ENCODE results near the gene KIRREL3.

The KIRREL3 gene

DNA sequence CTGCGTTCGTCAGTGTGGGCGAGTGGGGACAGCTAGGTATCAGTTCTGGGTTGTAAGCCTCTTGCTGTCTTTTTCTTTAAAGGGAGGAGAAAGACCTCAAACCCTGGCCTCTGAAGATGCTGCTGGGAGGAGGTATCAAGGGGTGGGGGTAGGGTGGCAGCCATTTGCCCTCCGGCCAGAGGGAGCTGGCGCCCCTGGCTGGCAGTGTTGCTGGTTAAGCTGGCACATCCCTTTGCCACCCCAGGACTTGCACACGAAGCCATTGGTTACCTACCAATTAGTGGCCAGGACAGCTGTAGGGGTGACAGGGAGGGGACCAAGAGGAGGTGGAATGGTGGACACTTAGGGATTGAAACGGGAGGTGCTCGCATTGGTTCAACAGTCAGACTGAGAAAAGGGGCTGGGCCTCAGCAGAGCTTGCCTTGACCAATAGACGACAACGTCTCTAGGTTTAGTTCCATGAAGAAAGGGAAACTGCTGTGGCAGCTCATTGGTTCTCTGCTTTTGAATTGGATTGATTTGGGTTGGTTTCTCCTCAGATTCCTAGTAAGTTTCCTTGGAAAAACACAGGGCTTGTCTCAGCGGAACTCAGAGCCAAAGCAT is 567.2 kb downstream of the KIRREL3 start:
- Histone ChIP-seq H3K4me3 (ENCODE audit: low read length) (no peak overlapping the region), H3K9ac (ENCODE audit: low read length) (no peak overlapping the region), H3K27me3 (ENCODE audit: control insufficient read depth, insufficient read depth, low read length) (no peaks in the 10 kb centered on the region), H3K36me3 (ENCODE audit: control insufficient read depth, low read depth, low read length) (no peaks in the 10 kb centered on the region), H3K4me1 (ENCODE audit: control insufficient read depth, low read depth, low read length) (peaks cover 9% of the 10 kb centered on the region), H3K9me3 (ENCODE audit: control insufficient read depth, low read depth, low read length) (no peaks in the 10 kb centered on the region), H3K27ac (ENCODE audit: low read length) (no peak overlapping the region)

DNA sequence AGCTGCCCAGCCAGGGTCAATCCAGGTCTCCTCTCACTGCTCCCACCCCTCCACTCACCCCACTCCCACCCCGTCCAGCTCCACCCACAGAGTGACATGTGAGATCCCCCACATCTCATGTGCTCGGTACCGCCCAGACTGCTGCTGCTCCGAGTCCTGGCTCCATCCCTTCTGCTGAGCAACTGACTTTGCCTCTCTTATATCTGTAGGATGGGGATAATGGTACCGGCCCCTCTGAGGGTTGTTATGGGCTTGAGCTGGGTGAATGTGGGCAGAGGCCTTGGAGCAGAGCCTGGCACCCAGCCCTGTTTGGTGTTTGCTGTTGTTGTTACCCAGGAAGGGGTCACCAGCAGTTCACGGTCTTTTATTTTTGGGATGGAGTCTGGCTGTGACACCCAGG is 568.0 kb downstream of the KIRREL3 start:
- Histone ChIP-seq H3K36me3 (ENCODE audit: control insufficient read depth, low read depth, low read length) (no peaks in the 10 kb centered on the region), H3K4me1 (ENCODE audit: control insufficient read depth, low read depth, low read length) (peaks cover 9% of the 10 kb centered on the region), H3K27me3 (ENCODE audit: control insufficient read depth, insufficient read depth, low read length) (no peaks in the 10 kb centered on the region), H3K27ac (ENCODE audit: low read length) (no peak overlapping the region), H3K4me3 (ENCODE audit: low read length) (no peak overlapping the region), H3K9ac (ENCODE audit: low read length) (no peak overlapping the region), H3K9me3 (ENCODE audit: control insufficient read depth, low read depth, low read length) (no peaks in the 10 kb centered on the region)

DNA sequence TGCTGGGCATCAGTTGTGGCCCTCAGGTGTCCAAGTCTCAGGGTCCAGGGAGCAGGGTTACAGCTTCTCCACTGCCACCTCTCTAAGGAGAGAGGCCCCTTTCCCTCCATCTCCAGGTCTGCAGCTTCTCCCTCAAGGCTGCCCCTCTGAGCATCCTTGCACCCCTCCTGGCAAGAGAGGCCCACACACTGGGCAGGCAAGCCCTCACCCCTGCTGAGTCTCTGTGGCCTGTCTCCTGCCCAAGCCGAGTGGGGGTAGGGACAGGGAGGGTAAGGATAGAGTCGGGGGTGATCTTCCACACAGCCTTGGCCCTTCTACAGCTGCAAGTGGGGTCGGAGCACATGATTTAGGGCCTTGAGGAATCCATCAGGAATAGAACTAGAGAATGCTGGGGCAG is 568.5 kb downstream of the KIRREL3 start:
- no peak overlapping the region for H3K9ac ChIP-seq (ENCODE audit: low read length)
- H3K4me1 ChIP-seq (ENCODE audit: control insufficient read depth, low read depth, low read length), result peaks cover 9% of the 10 kb centered on the region
- H3K27me3 ChIP-seq (ENCODE audit: control insufficient read depth, insufficient read depth, low read length), result no peaks in the 10 kb centered on the region
- H3K4me3 ChIP-seq (ENCODE audit: low read length), result no peak overlapping the region
- H3K27ac ChIP-seq (ENCODE audit: low read length), result no peak overlapping the region
- no peaks in the 10 kb centered on the region for H3K36me3 ChIP-seq (ENCODE audit: control insufficient read depth, low read depth, low read length)
- H3K9me3 ChIP-seq (ENCODE audit: control insufficient read depth, low read depth, low read length), result no peaks in the 10 kb centered on the region

DNA sequence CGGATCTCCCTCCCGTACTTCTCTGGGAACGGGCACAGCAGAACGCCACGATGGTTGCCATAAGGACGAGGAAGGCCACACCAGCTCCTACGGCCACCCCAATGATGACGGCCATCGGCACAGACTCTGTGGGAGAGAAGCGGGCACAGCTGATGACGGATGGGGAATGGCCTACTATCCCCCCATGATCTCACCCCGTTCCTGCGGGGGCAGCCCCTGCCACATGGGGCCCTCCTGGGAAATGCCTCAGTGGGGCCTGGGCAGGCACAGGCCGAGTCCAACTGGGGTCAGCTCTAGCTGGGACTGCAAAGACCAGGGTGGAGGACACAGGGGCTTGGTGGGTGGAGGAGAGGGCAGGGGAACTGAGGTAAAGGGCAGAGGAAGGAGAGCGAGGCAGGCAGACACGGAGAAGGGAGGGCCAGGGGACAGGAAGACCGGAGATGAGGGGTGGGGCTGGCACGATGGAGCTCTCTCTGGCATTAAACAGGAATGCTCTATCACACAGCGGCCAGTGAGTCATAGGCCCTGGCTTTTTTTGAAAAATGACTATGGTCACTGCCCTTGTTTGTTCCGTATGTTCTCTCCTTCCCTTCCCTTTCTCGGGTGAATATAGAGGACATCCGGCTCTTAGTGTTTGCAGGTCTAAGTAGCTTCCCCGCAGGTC is 569.0 kb downstream of the KIRREL3 start:
- no peak overlapping the region for H3K9ac ChIP-seq (ENCODE audit: low read length)
- H3K9me3 ChIP-seq (ENCODE audit: control insufficient read depth, low read depth, low read length), result no peaks in the 10 kb centered on the region

DNA sequence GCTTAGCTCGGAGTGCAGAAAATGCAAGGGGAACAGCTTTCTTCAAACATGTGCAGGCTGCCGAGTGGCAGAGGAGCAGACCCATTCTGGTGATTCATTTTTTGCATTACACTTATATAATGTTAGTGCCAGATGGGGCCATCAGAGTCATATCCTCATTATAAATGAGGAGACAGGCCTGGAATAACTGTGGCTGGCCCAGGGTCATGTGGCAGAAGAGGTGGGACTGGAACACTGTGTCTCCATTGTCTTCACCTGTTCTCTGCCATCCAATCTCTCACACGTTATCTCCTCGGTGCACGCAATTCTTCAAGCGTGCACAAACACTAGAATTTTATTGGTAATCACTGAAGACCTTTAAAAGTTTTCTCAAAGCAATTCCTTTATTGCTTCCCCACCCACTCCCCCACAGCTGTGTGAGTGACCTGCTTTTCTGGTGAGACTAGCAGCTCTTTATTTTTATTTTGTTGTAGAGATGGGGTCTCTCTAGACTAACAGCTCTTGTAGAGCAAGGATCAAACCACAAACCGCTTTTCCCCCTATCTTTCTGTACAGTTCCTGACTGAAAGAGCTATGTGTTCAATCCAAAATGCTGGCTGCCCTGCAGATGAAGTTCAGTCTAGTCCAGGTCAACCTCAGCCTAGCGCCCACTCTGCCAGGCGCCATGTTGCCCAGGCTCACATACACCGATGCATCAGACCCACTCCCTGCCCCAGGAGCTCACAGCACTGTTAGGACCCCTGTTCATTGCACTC is 569.8 kb downstream of the KIRREL3 start:
- no peak overlapping the region for H3K9ac ChIP-seq (ENCODE audit: low read length)
- H3K27ac ChIP-seq (ENCODE audit: low read length), result no peak overlapping the region
- H3K9me3 ChIP-seq (ENCODE audit: control insufficient read depth, low read depth, low read length), result no peaks in the 10 kb centered on the region
- H3K4me3 ChIP-seq (ENCODE audit: low read length), result no peak overlapping the region
- H3K27me3 ChIP-seq (ENCODE audit: control insufficient read depth, insufficient read depth, low read length), result no peaks in the 10 kb centered on the region
- H3K4me1 ChIP-seq (ENCODE audit: control insufficient read depth, low read depth, low read length), result peaks cover 9% of the 10 kb centered on the region
- H3K36me3 ChIP-seq (ENCODE audit: control insufficient read depth, low read depth, low read length), result no peaks in the 10 kb centered on the region

More for the DNA sequence above, 569.0 kb downstream of the KIRREL3 start:
- Histone ChIP-seq H3K4me1 (ENCODE audit: control insufficient read depth, low read depth, low read length) (peaks cover 9% of the 10 kb centered on the region), H3K27me3 (ENCODE audit: control insufficient read depth, insufficient read depth, low read length) (no peaks in the 10 kb centered on the region), H3K36me3 (ENCODE audit: control insufficient read depth, low read depth, low read length) (no peaks in the 10 kb centered on the region), H3K27ac (ENCODE audit: low read length) (no peak overlapping the region), H3K4me3 (ENCODE audit: low read length) (no peak overlapping the region)

DNA sequence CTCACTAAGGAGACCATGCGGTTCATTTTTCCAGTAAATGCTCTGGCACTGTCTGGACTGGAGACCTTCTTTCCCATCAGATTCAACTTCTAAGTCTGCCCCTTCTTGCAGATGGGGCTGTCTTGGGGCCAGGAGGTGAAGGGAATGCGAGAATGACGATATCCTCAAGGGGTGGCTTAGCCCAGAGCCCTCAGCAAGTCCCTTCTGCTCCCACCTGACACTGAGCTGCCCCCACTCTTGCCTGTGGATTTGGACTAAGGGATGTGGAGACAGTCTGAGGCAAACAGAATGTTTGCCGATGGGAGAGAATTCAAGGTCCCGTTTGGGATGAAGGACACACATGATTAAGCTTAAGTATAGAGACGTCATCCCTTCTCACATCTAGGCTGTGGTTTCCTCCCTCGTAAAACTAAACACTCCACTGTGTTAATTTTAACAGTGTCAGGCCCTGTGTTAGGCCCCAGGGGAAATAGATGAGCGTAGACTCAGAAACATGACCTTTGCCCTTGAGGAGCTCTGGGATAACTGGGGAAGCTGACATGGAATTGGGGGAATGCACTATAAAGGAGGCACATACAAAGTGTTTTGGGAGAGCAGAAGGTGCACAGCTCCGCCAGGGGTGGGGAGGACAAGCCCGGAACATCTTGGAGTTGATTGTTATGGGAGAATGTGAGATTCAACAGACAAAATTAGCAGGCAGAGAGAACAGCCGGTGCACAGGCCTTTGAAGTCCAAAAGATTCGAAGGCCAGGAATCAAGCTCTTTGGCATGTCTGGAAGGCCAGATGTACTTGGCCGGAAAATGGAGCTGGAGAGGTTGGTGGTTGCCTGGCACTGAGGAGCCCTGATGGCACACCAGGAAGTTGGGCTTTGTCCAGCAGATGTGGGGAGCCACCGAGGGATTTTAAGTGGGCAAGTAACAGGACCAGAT is 573.5 kb downstream of the KIRREL3 start:
- no peak overlapping the region for H3K27ac ChIP-seq (ENCODE audit: low read length)
- no peaks in the 10 kb centered on the region for H3K27me3 ChIP-seq (ENCODE audit: control insufficient read depth, insufficient read depth, low read length)
- no peaks in the 10 kb centered on the region for H3K4me1 ChIP-seq (ENCODE audit: control insufficient read depth, low read depth, low read length)
- no peak overlapping the region for H3K4me3 ChIP-seq (ENCODE audit: low read length)
- no peaks in the 10 kb centered on the region for H3K36me3 ChIP-seq (ENCODE audit: control insufficient read depth, low read depth, low read length)
- no peaks in the 10 kb centered on the region for H3K9me3 ChIP-seq (ENCODE audit: control insufficient read depth, low read depth, low read length)
- no peak overlapping the region for H3K9ac ChIP-seq (ENCODE audit: low read length)

DNA sequence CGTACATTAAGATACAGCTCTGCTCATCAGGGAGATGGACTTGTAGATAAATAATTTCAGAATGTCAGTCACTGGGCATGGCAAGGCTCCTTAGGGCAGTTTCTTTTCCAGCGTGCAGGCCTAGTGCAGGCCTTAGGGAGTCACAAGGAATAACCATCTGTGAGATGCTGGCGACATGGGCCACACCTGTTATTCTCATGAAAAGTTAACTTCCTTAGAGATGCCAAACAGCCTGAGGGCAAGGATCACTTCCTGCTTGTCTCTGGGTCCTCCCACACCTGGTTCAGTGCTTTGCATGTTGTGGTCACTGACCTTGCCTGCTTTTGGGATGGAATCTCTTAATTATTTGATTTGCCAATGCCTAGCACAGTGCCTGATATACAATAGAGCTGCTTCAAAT is 574.5 kb downstream of the KIRREL3 start:
- Histone ChIP-seq H3K9ac (ENCODE audit: low read length) (no peak overlapping the region), H3K9me3 (ENCODE audit: control insufficient read depth, low read depth, low read length) (no peaks in the 10 kb centered on the region), H3K36me3 (ENCODE audit: control insufficient read depth, low read depth, low read length) (no peaks in the 10 kb centered on the region), H3K4me3 (ENCODE audit: low read length) (no peak overlapping the region), H3K4me1 (ENCODE audit: control insufficient read depth, low read depth, low read length) (no peaks in the 10 kb centered on the region), H3K27ac (ENCODE audit: low read length) (no peak overlapping the region), H3K27me3 (ENCODE audit: control insufficient read depth, insufficient read depth, low read length) (no peaks in the 10 kb centered on the region)

DNA sequence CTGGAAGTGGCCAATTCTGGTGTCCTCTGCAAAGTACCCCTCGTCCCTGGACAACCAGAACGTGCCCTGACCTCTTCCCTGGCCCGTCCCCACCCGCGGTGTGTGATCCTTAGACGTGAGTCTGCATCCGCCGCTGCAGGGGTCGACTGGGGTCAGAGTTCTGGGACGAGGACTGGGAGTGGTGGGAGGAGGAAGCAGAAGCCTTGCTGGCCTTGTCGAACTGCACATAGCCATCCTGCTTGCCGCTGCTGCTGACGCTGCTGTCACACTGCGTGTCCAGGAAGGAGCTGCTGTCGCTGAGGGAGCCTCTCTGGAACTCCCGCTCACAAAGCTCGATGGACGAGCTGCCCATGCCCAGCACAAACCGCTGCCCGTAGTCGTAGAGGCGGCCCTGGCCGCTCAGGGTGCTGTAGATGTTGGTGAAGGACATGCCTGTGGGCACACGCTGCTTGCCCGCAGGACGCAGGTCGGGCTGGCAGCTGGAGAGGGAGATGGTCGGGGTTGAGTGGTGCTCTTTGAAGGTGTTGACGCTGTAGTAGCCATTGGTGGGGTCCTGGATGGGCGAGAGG is 576.0 kb downstream of the KIRREL3 start:
- Histone ChIP-seq H3K27ac (ENCODE audit: low read length) (no peak overlapping the region), H3K36me3 (ENCODE audit: control insufficient read depth, low read depth, low read length) (no peaks in the 10 kb centered on the region), H3K9me3 (ENCODE audit: control insufficient read depth, low read depth, low read length) (no peaks in the 10 kb centered on the region)

DNA sequence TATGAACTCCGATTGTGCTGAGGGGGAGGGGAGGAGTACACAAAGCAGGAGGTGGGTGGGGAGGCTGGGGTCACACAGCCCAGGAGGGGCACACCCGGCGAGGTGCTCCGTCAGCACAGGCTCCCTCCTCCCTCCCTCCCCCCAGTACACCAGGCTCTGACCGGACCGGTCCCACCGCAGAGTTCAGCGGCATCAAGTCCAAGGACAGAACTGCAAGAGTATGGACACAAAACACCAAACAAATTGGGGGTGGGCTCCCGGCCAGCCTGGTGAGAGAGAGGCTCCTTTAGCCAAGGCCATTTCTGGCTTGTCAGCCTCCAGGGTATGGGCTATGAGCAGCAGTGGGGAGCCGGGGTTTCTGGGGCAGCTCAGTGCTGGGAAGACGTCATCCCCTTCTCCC is 576.8 kb downstream of the KIRREL3 start:
- Histone ChIP-seq H3K27ac (ENCODE audit: low read length) (no peak overlapping the region), H3K4me3 (ENCODE audit: low read length) (no peak overlapping the region), H3K9me3 (ENCODE audit: control insufficient read depth, low read depth, low read length) (no peaks in the 10 kb centered on the region), H3K4me1 (ENCODE audit: control insufficient read depth, low read depth, low read length) (no peaks in the 10 kb centered on the region), H3K36me3 (ENCODE audit: control insufficient read depth, low read depth, low read length) (no peaks in the 10 kb centered on the region), H3K27me3 (ENCODE audit: control insufficient read depth, insufficient read depth, low read length) (no peaks in the 10 kb centered on the region), H3K9ac (ENCODE audit: low read length) (no peak overlapping the region)

More for the DNA sequence above, 576.0 kb downstream of the KIRREL3 start:
- Histone ChIP-seq H3K4me3 (ENCODE audit: low read length) (no peak overlapping the region), H3K27me3 (ENCODE audit: control insufficient read depth, insufficient read depth, low read length) (no peaks in the 10 kb centered on the region), H3K9ac (ENCODE audit: low read length) (no peak overlapping the region), H3K4me1 (ENCODE audit: control insufficient read depth, low read depth, low read length) (no peaks in the 10 kb centered on the region)

DNA sequence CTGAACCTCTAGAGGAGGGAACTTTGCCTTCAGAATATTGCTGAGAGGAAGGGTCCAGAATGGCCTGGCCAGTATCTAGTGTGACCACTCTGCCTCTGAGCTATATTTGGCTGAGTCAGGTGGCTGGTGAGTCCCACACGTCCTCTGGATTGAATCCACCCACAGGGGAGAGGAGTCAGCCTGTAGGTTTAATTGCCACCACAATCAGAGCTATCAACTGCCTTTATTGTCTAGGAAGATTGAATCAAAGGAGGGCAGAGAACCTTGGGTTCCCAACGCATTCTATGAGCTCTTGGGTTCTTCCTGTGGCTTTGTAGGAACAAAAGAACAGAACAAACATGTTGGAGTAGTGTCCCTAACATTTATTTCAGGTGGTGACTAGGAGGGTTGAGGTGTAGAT is 577.4 kb downstream of the KIRREL3 start:
- H3K27me3 ChIP-seq (ENCODE audit: control insufficient read depth, insufficient read depth, low read length), result no peaks in the 10 kb centered on the region

DNA sequence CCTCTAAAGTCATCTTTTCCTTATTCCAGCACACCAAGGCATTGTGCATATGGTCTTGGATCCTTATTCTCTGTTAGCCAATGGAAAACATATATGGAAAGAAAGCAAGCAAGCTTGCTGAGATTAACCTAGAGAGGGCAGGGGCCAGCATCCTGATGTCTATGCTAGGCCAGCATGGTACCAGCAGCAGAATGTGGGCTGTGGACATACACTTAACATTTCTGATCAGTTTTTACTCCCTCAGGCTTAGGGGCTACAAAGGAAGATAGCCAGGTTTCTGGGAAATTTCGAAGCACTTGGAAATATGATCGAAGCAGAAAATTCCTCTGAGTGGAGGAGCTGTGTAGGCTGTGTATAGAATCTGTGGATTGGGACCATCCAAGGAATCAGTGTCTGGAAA is 578.1 kb downstream of the KIRREL3 start:
- no peaks in the 10 kb centered on the region for H3K27me3 ChIP-seq (ENCODE audit: control insufficient read depth, insufficient read depth, low read length)
- no peaks in the 10 kb centered on the region for H3K36me3 ChIP-seq (ENCODE audit: control insufficient read depth, low read depth, low read length)
- no peaks in the 10 kb centered on the region for H3K9me3 ChIP-seq (ENCODE audit: control insufficient read depth, low read depth, low read length)
- H3K4me1 ChIP-seq (ENCODE audit: control insufficient read depth, low read depth, low read length), result no peaks in the 10 kb centered on the region
- no peak overlapping the region for H3K4me3 ChIP-seq (ENCODE audit: low read length)
- no peak overlapping the region for H3K27ac ChIP-seq (ENCODE audit: low read length)
- H3K9ac ChIP-seq (ENCODE audit: low read length), result no peak overlapping the region

More for the DNA sequence above, 577.4 kb downstream of the KIRREL3 start:
- H3K9me3 ChIP-seq (ENCODE audit: control insufficient read depth, low read depth, low read length), result no peaks in the 10 kb centered on the region
- no peak overlapping the region for H3K9ac ChIP-seq (ENCODE audit: low read length)
- no peaks in the 10 kb centered on the region for H3K36me3 ChIP-seq (ENCODE audit: control insufficient read depth, low read depth, low read length)
- H3K27ac ChIP-seq (ENCODE audit: low read length), result no peak overlapping the region
- H3K4me3 ChIP-seq (ENCODE audit: low read length), result no peak overlapping the region
- no peaks in the 10 kb centered on the region for H3K4me1 ChIP-seq (ENCODE audit: control insufficient read depth, low read depth, low read length)
